Activated effector memory CD4-positive, alpha-beta T cell treated with Interleukin-2 at 50 U/mL for 16 hours (primary cell): ENCODE measurements around the gene NPAT.
"Not testable (repeated sequence)": the region's sequence is repeated elsewhere in the genome, so short reads cannot be mapped to it uniquely, and the experiment has no call there.

Source experiments
- DNase-seq: peaks from one replicate; pipeline ENCODE4 v3.0.0-alpha.2; 2020

NPAT gene

DNA sequence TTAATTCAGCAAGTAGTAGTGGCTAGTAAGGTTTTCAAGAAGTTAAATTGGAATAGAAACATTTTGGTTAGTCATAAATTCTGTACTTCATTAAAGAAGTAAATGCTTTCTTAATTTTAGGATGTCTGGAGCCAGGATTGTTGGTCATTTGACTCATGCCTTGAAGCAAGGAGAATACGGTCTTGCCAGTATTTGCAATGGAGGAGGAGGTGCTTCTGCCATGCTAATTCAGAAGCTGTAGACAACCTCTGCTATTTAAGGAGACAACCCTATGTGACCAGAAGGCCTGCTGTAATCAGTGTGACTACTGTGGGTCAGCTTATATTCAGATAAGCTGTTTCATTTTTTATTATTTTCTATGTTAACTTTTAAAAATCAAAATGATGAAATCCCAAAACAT is 75.3 kb downstream of the NPAT start:
- DNase-seq, result no peak

DNA sequence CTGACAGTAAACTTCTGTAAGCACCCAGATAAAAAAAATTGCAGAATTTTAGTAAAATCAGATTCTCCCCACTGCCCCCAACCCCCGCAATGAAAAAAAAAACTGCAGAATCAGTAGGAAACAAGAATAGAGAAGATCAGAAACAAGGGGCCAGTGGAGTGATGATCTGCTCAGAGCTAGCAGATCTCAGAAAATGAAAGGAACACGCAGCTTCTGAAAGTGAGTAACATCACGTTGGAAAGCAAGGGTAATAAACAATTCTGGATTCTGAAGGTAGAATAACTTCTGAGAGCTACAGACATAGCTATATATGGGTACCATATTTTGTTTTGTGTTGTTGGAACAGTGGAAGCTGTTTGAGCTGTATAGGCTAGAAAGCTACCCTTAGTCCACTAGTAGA is 77.8 kb downstream of the NPAT start:
- no peak for DNase-seq

DNA sequence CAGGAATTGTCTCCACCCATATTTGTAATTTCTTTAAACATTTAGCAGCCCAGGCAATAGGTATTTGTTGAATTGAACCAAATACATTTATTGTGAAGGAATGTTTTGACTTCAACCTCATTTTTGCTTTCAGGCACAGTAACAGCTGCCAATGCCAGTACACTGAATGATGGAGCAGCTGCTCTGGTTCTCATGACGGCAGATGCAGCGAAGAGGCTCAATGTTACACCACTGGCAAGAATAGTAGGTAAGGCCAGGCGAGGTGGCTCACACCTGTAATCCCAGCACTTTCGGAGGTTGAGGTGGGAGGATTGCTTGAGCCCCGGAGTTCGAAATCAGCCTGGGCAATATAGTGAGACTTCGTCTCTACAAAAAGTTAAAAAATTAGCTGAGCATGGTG is 80.1 kb downstream of the NPAT start:
- DNase-seq, result no peak

DNA sequence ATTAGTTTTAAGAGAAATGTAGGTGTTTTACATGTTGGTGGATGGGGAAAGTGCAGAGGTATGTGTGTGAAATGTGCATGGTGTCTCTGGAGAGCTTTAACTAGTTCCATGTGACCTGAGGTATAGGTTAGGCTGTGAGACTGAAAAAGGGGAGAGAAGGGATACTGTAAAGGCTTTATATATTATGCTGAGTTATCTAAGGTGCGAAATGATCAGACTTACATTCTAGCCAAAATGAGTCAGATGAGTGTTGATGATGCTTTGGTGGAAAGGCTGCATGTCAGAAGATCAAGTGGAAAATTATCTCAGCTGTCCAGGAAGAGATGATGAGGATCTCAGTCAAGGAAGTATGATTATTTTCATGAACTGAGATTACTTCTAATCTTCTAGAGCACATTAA is 85.2 kb downstream of the NPAT start:
- DNase-seq, result no peak

DNA sequence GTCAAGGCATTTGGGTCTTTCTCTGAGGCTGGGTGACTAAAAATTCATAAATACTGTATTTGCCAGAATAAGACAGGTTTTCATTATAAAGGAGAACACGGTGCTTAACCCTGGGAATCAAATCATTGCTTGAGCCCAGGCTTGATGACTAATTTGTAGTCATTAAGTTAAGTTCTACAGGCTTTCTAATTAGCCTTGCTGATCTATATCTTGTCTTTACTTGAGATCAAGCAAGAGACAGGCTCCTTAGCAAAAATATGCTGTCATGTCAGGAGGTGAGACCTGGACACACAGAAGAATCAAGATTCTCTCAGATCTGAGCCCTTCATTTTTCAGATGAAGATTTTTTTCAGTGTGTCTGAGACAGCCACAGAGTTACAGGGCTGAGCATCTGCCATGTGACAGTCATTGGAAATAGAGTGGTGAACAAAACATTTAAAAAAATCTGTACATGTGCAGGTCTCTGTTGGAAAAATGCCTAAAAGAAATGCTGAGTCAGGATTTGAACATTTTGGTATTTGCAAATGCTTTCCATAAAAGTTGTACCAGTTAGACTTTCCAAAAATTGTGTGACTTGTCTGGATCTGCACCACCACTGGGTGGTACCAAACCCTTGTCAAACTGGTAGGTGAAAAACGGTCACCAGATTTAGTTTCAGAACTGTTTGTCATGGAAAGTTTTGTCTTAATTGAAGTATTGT is 86.4 kb downstream of the NPAT start:
- DNase-seq, result no peak

DNA sequence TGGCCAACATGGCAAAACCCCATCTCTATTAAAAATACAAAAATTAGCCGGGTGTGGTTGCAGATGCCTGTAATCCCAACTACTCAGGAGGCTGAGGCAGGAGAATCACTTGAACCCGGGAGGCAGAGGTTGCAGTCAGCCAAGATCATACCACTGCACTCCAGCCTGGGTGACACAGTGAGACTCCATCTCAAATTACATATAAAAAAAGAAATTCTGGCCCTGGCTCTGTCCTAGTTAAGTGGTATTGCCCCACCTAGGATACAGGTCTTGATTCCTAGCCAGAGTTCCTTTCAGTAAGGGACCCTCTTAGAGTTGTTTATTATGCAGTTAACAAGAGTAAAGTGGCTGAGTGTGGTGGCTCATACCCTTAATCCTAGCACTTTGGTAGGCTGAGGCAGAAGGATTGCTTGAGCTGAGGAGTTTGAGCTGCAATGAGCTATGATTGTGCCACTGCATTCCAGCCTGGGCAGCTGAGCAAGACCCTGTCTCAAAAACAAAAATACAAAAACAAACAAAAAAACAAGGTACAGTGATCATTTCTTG is 89.4 kb downstream of the NPAT start:
- DNase-seq, result not testable (repeated sequence)

DNA sequence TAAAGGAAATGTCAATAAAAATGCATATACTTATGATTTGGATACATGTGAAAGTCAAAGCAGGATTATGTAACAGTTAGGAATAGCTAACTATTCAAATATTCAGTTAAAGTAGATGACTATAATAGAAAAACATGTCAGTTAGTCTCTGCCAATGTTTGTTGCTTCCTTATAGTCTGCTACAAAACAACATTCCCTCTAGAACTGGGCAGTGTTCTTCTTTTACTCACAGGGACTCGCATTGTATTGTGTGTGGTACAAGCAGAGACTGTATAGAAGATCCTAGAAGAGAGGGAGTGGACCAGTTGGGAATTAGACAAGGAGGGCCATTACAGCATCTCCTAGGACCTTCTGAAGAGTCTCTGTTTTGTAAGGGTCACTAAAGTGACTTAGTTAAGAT is 90.4 kb downstream of the NPAT start:
- no peak for DNase-seq

DNA sequence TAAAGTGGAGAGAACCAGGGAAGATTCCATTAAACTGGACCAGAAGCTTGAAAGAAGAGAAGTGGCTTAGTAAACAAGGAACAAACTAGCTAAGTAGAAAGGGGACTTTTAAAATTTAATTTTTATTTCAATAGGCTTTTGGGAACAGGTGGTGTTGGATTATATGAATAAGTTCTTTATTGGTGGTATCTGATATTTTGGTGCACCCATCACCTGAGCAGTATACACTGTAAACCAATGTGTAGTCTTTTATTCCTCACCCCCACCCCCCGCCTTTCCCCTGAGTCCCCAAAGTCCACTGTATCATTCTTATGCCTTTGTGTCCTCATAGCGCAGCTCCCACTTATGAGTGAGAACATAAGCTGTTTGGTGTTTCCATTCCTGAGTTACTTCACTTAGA is 93.7 kb downstream of the NPAT start:
- DNase-seq, result no peak

DNA sequence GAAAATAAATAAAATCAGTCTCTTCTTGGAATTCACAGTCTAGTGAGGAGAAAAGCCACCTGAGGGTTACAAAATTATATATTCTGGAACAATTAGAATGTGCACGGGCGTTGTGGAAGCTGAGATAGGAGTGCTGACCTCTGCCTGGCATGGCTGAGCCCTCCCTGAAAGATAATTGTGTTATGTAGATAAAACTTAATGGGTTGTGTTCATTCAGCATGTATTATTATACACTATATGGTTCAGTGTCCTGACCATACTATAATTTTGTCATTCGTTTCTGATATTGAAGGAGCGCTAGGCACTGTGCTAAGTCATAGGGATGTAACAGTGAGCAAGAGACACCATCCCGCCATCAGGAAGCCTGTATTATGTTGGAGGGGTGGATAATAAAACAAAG is 97.3 kb downstream of the NPAT start:
- no peak for DNase-seq

DNA sequence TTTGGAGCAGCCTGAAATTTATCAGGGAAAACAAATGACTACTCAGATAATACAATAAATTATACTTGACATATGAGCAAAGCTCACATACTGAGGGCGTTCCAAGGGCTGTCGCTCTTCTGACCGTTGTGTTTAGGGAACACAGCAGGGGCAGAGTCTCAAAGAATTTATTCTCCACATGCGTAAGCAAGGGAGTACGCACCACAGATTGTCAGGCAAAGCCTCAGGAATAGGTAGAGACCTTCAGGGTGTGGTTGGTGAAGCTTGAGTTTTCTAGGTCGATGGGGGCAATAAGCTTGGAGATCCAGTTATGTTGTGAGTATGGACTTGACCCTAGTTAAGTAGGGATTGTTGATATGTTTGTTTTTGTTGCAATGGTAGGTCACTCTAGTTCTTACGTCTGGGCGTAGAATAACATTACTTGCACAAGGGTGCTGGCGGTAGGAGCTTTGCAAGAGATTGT is 100.2 kb downstream of the NPAT start:
- DNase-seq, result no peak

DNA sequence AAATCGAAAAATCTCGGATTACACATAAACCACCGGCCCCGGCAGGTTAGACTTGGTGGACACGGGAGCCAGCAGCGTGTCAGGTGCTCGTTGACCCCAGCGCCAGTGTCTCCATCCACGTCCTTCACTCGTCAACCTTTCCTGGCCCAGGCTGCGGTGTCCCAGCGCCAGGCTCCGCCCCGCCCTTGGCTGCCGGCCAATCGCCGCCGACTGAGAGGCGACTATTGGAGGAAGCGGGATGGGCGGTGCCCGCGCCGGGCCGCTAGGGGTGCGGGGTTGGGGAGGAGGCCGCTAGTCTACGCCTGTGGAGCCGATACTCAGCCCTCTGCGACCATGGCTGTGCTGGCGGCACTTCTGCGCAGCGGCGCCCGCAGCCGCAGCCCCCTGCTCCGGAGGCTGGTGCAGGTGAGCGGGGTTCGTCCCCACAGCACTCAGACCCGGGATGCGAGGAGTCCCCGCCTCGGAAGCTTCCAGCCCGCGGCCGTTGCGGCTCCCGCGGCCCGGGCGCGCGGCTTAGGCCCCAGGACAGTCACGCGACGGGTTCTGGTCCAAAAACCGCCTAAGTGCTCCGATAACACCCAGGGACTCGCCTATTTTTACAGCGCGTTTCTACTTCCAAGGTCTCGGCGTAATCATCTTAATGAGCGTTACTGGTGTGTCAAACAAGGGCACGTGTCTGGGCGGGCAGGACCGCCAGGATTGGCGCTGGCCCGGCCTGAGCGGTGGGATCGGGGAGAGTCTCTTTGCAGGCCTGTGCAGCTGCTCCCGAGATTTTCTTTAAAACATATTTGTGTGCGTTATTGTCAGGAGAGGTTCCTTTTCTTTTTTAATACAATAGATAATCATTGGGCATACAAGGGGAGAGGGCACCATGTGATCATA is 100.9 kb downstream of the NPAT start, which contains the start of gene ACAT1:
TSS of gene ACAT1 (plus strand) at position 294 of the 882 bp plus-strand sequence. CDS start at position 334, 40 bp downstream.
- peak; percentile 94 for DNase-seq

DNA sequence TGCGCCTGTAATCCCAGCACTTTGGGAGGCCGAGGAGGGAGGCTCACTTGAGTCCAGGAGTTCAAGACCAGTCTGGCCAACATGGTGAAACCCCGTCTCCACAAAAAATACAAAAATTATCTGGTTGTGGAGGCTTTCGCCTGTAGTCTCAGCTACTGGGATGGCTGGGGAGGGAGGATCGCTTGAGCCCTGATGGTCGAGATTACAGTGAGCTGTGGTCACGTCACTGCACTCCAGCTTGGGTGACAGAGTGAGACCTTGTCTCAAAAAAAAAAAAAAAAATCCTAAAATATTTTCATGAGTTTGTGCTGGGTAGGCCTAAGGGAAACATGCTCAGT is 101.5 kb downstream of the NPAT start:
- DNase-seq, result not testable (repeated sequence)

DNA sequence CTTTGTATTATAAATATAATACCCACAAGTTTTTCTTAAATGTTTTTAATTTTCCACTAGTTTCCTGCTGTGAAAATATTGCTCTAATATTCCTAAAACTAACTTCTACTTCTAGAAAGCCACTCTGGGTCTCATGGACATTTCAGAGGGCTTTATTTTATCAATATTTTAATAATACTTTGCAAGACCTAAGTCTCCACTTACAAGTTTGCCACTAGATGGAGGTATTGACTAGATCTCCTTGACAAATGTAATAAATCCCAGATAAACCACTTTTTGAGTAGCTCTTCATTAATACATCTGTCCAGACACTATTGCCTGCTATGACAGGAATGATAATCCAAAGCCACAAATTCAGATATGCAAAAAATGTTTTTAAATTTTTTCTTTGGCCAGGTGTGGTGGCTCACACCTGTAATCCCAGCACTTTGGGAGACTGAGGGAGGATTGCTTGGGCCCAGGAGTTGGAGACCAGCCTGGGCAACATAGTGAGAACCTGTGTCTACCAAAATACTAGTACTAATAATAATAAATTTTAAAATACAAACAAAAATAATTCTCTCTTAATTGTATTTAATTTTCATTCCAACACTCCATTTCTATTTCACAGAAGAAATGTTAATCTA is 104.6 kb downstream of the NPAT start:
- no peak for DNase-seq

DNA sequence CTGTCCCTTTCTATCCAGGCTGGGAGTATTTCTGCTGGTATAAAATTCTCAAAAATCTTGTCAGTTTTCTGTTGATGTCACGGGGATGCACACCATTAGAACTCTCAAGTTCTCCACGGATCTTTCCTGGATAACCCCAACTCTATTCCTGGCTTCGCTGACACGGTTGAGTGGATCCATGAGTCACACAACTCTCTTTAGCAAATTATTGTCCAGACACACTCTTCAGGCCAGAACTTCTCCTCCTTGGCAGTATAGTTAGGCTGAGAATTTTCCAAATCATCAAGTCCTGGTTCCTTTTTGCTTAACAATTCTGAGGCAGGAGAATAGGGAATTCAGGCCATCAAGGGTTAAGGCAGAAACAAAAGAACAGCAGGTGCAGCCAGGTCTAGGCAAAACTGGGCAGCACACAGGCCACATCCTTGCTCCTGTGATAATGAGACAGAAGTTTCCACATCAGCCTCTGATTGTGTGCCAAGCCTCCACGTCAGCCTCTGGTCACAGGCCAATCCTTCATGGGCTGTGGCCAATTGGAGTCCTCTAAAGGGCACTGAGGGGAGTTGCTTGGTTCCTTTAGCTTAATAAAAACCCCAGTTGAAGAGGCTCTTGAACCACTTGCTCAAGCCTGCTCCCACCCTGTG is 106.8 kb downstream of the NPAT start:
- DNase-seq, result no peak

DNA sequence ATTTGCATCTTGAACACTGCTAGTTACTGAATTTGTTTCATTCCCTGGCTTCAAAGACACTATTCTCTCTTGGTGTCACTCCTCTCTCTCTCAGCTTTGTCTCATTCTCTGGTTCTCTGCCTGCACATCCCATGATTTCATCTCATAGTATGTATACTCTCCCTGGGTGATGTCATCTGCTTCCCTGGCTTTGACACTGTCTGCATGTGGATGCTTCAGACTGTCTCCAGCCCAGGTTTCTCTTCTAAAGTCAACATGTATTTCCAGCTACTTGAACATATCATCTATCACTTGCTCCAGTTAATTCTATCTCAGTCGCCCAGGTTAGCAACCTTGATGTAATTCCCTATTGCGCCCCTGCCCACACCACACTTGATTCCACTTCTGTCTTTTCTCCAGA is 110.4 kb downstream of the NPAT start:
- no peak for DNase-seq

DNA sequence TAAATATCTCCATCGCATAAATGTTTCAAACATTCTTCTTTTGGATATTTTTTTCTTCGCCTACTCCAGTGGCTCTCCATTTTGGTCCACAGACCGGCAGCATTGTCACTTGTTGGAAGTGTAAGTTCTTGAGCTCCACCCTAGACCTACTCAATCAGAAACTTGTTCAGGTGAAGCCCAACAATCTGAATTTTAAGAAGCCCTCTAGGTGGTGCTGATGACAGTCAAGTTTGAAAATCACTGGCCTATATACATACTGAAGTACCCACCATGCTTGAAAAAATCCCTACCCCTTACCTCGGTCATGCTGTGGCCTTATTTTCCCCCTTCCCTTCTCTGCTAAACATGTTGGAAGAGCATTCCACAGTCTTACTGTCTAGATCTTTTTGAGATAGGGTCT is 111.3 kb downstream of the NPAT start:
- no peak for DNase-seq
